ENCODE results near the gene CYB561D1. TPM values are rescaled to one million over a fixed set of nuclear protein-coding genes. Genes with fewer than 3 reads are reported as not detected.
"Not testable (repeated sequence)": the region's sequence is repeated elsewhere in the genome, so short reads cannot be mapped to it uniquely, and the experiment has no call there.

Gene CYB561D1
- total RNA-seq: 10 to 100 TPM; 24.3 to 25.1 TPM

DNA sequence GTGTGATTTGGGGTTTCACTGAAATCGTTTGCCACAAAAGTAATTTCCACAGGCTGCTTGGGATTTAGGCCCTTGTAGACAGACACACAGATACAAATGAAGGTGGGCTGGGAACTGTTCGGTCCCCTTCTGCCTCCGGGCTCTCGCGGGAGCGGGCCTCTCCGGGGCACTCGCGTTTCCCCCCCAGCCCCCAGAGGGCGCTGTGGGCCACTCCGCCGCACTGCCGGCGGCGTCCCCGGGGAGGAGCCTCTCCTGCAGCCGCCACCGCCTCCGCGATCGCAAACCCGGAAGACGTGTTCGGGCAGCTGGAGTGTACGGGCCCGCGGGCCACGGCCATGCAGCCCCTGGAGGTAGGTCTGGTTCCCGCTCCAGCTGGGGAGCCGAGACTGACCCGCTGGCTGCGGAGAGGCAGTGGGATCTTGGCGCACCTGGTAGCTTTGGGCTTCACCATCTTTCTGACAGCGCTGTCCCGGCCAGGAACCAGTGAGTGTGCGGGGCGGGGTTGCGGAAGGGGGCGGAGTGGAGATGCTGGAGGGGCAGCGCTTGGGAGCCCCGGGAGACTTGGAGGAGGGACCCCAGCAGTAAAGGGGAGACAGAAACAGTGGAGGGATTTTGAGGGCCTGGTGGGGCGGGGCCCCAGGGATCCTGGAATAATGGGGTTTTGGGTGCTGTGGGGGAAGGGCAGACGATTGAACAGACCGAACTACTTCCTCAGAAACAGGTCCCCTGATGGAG, at the start of gene CYB561D1:
Gene CYB561D1 (plus strand): TSS at position 290 of the 735 bp plus-strand sequence. CDS start 46 bp downstream, at position 336.
- H3K27ac Mint-ChIP-seq: peak within 1 kb of the TSS; percentile 86
- DNase-seq: peak; percentile 98
- ATAC-seq (ENCODE audit: low read depth): peak; percentile 84
- no peaks in the 10 kb centered on the region for H3K27me3 Mint-ChIP-seq
- peaks cover 19% of the 10 kb centered on the region for H3K36me3 Mint-ChIP-seq
- peaks cover 34% of the 10 kb centered on the region for H3K4me1 Mint-ChIP-seq
- POLR2A ChIA-PET: interaction anchor here (0.7 to 17.7 kb wide), 9 partner anchors 9 to 69 kb away, joined by 3 to 212 read pairs (median 3); partner anchors contain the start of genes ATXN7L2 and GNAI3
- H3K9me3 Mint-ChIP-seq: no peaks in the 10 kb centered on the region
- H3K4me3 Mint-ChIP-seq: peak within 1 kb of the TSS; percentile 99

DNA sequence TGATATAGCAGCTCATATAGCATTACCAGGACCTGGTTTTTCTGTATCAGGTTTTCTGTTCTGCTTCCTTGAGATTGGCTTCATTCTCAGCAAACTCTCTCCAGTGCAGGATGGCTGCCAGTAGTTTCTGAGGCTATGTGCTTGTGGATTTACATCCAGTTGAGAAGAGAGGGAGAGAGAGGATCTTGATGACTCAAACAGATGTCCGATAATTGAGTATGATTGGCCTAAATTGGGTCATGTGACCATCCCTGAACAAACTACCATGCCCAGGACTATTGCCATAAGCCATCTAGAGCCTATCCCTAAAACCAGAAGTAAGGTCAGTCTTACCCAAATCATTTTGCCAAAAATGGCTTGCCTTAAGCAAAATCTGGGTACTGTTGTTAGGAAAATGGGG, 49.5 kb upstream of the CYB561D1 start:
- H3K4me3 Mint-ChIP-seq: no peak overlapping the region
- no peaks in the 10 kb centered on the region for H3K9me3 Mint-ChIP-seq
- peaks cover 29% of the 10 kb centered on the region for H3K27me3 Mint-ChIP-seq
- H3K36me3 Mint-ChIP-seq: no peaks in the 10 kb centered on the region
- no peak for ATAC-seq (ENCODE audit: low read depth)
- POLR2A ChIA-PET: no interaction called here
- H3K4me1 Mint-ChIP-seq: peaks cover 3% of the 10 kb centered on the region
- H3K27ac Mint-ChIP-seq: no peak overlapping the region
- DNase-seq: no peak

- H3K4me3 Mint-ChIP-seq; H3K9me3 Mint-ChIP-seq; H3K36me3 Mint-ChIP-seq; H3K27ac Mint-ChIP-seq; ATAC-seq (ENCODE audit: low read depth); H3K4me1 Mint-ChIP-seq; DNase-seq: not testable (repeated sequence)
- H3K27me3 Mint-ChIP-seq: peaks cover 43% of the 10 kb centered on the region
- POLR2A ChIA-PET: interaction anchor here (0.6 kb wide), 1 partner anchor 402 kb away, joined by 3 read pairs; no protein-coding TSS in a partner anchor
Observed at GRCh38 chr1:109445949-109446695, 47.8 kb upstream of the CYB561D1 start.

DNA sequence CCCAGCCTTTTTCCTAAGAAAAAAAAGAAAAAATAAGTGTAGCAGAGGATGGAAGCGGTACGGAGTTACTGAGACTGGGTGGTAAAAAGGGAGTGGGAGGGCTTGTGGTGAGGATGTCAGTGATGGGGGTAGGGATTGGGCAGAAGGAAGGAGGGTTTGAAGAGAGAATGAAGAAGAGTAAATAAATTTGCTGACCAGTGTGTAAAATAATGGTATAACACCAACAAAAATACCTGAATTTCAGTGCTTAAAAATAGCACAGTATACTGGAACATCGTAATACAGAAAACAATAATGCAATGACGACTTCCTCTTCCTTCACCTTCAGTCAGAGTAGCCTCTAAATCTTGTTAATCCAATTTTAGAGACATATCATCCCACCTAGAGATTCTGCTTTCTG, 46.4 kb upstream of the CYB561D1 start:
- H3K4me1 Mint-ChIP-seq: peaks cover 3% of the 10 kb centered on the region
- POLR2A ChIA-PET: no interaction called here
- no peaks in the 10 kb centered on the region for H3K36me3 Mint-ChIP-seq
- H3K27ac Mint-ChIP-seq: no peak overlapping the region
- peaks cover 2% of the 10 kb centered on the region for H3K9me3 Mint-ChIP-seq
- no peak overlapping the region for H3K4me3 Mint-ChIP-seq
- no peak for ATAC-seq (ENCODE audit: low read depth)
- H3K27me3 Mint-ChIP-seq: peaks cover 50% of the 10 kb centered on the region
- DNase-seq: no peak

GRCh38 chr1:109454497-109455133, 39.3 kb upstream of the CYB561D1 start:
- H3K4me1 Mint-ChIP-seq: no peaks in the 10 kb centered on the region
- POLR2A ChIA-PET: no interaction called here
- peaks cover 2% of the 10 kb centered on the region for H3K36me3 Mint-ChIP-seq
- DNase-seq: no peak
- ATAC-seq (ENCODE audit: low read depth): no peak
- H3K27ac Mint-ChIP-seq: no peak overlapping the region
- H3K27me3 Mint-ChIP-seq: peaks cover 32% of the 10 kb centered on the region
- H3K9me3 Mint-ChIP-seq: peaks cover 17% of the 10 kb centered on the region
- H3K4me3 Mint-ChIP-seq: no peak overlapping the region

GRCh38 chr1:109457819-109458218, 36.1 kb upstream of the CYB561D1 start:
- no peaks in the 10 kb centered on the region for H3K4me1 Mint-ChIP-seq
- POLR2A ChIA-PET: no interaction called here
- DNase-seq (no peak), ATAC-seq (ENCODE audit: low read depth) (no peak)
- H3K4me3 Mint-ChIP-seq: no peak overlapping the region
- peaks cover 30% of the 10 kb centered on the region for H3K27me3 Mint-ChIP-seq
- H3K36me3 Mint-ChIP-seq: peaks cover 2% of the 10 kb centered on the region
- H3K9me3 Mint-ChIP-seq: peaks cover 16% of the 10 kb centered on the region
- H3K27ac Mint-ChIP-seq: no peak overlapping the region

GRCh38 chr1:109466125-109466451, 27.8 kb upstream of the CYB561D1 start:
- Mint-ChIP-seq H3K27ac (no peak overlapping the region), H3K27me3 (peaks cover 92% of the 10 kb centered on the region), H3K4me1 (peaks cover 4% of the 10 kb centered on the region), H3K9me3 (no peaks in the 10 kb centered on the region), H3K36me3 (no peaks in the 10 kb centered on the region), H3K4me3 (peak overlapping the region; percentile 51)
- DNase-seq: no peak
- ATAC-seq (ENCODE audit: low read depth): no peak
- POLR2A ChIA-PET: no interaction called here

DNA sequence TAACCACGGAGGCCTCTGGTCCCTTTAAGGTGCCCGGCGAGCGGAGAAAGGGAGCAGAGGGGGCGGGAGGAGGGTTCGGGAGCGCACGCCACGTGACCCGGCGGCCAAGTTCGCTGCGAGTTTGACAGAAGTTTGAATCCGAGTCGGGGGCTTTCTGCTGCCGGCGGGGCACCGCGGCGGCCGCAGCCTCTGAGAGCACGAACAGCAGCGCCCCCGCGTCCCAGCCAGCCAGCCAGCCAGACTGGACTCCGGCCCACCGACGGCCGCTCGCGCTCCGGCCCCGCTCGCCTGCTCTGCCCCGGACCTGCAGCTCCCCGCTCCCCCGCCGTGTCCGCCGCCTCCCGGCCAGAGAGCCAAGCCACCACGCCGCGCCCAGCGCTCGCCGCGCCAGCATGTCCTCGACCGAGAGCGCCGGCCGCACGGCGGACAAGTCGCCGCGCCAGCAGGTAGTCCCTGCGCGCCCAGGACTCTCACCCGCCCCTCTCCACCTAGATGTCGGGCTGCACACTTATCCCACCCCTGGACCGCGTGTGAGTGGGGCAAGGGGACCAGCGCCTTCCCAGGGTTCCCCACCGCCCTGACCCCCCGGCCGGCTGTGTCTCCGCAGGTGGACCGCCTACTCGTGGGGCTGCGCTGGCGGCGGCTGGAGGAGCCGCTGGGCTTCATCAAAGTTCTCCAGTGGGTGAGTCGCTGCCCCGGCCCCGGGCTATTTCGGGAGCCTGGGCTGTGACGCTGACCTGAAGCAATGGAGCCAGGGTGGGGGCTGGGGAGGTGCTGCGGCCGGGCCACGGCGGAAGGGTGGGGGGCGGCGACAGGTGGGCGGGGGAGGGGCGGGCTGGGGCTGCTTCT, 27.2 kb upstream of the CYB561D1 start, which contains the start of gene SYPL2:
Gene SYPL2 (plus strand): TSS at position 95 of the 849 bp plus-strand sequence. CDS start 298 bp downstream, at position 393.
- peak; percentile 39 for DNase-seq
- peaks cover 4% of the 10 kb centered on the region for H3K4me1 Mint-ChIP-seq

DNA sequence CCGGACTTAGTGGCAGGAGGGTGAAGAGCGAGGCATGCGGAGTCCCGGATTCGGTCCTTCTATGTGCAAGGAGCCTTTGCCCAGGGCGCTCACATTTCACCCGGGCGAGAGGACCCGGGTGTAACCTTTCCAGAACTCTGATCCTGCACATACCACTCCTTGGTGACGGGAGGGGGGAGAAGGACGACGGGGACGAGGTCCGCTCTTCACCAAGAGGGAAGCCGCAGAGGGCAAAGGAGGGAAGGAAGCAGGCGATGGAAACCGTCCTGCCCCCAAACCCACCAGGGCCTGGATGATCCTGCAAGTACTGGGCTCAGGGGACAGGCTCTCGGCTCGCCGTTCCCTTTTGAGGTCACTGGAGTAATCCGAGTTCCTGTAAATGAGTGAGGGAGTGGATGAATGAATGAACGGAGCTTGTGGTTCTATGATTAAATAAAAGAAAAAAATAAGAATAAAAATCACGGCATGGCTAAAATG, 26.6 kb upstream of the CYB561D1 start:
- DNase-seq (no peak), ATAC-seq (ENCODE audit: low read depth) (no peak)
- POLR2A ChIA-PET: no interaction called here
- no peak overlapping the region for H3K27ac Mint-ChIP-seq
- no peaks in the 10 kb centered on the region for H3K9me3 Mint-ChIP-seq
- H3K27me3 Mint-ChIP-seq: peaks cover 86% of the 10 kb centered on the region
- peaks cover 4% of the 10 kb centered on the region for H3K4me1 Mint-ChIP-seq
- H3K36me3 Mint-ChIP-seq: no peaks in the 10 kb centered on the region
- H3K4me3 Mint-ChIP-seq: no peak overlapping the region

More for the DNA sequence above, 27.2 kb upstream of the CYB561D1 start, which contains the start of gene SYPL2:
- Mint-ChIP-seq H3K4me3 (peak within 1 kb of the TSS; percentile 51), H3K36me3 (no peaks in the 10 kb centered on the region), H3K27ac (no peak within 1 kb of the TSS), H3K9me3 (no peaks in the 10 kb centered on the region), H3K27me3 (peaks cover 91% of the 10 kb centered on the region)
- POLR2A ChIA-PET: no interaction called here
- ATAC-seq (ENCODE audit: low read depth): peak; percentile 30

- POLR2A ChIA-PET: no interaction called here
- no peaks in the 10 kb centered on the region for H3K36me3 Mint-ChIP-seq
- DNase-seq (no peak), ATAC-seq (ENCODE audit: low read depth) (no peak)
- H3K4me1 Mint-ChIP-seq: peaks cover 4% of the 10 kb centered on the region
- no peak overlapping the region for H3K27ac Mint-ChIP-seq
- no peaks in the 10 kb centered on the region for H3K9me3 Mint-ChIP-seq
- H3K27me3 Mint-ChIP-seq: peaks cover 88% of the 10 kb centered on the region
- H3K4me3 Mint-ChIP-seq: no peak overlapping the region
Observed at GRCh38 chr1:109468061-109468460, 25.8 kb upstream of the CYB561D1 start.

- POLR2A ChIA-PET: interaction anchor here (0.9 kb wide), 1 partner anchor 25 kb away, joined by 3 read pairs; the partner anchor contains the start of gene CYB561D1
- DNase-seq (no peak), ATAC-seq (ENCODE audit: low read depth) (no peak)
- H3K27me3 Mint-ChIP-seq: peaks cover 83% of the 10 kb centered on the region
- no peaks in the 10 kb centered on the region for H3K36me3 Mint-ChIP-seq
- H3K27ac Mint-ChIP-seq: no peak overlapping the region
- H3K4me1 Mint-ChIP-seq: peaks cover 4% of the 10 kb centered on the region
- H3K9me3 Mint-ChIP-seq: no peaks in the 10 kb centered on the region
- no peak overlapping the region for H3K4me3 Mint-ChIP-seq
Observed at GRCh38 chr1:109468903-109469302, 25.0 kb upstream of the CYB561D1 start.

DNA sequence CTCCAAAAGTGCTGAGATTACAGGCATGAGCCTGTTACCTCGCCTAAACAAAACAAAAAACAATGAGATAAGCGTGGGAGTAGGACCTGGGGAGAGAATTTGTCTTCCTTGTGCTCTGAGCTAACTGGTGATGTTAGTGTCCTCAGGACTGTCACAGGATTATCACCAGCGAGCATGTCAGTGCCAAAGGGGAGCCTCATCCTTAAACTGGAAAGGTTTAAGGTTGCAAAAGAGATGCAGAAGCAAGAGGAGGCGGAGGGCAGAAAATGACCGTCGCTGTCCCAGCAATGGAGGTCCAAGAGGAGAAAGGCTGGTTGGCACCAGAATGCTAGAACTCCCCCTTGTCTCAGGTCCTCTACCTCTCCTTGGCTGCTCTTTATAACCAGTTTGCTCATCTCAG, 23.6 kb upstream of the CYB561D1 start:
- no peak for DNase-seq
- no peaks in the 10 kb centered on the region for H3K9me3 Mint-ChIP-seq
- H3K4me1 Mint-ChIP-seq: peaks cover 4% of the 10 kb centered on the region
- POLR2A ChIA-PET: interaction anchor here (0.7 kb wide), 1 partner anchor 44 kb away, joined by 5 read pairs; the partner anchor contains the start of gene PSMA5
- H3K4me3 Mint-ChIP-seq: no peak overlapping the region
- no peak overlapping the region for H3K27ac Mint-ChIP-seq
- H3K27me3 Mint-ChIP-seq: peaks cover 72% of the 10 kb centered on the region
- ATAC-seq (ENCODE audit: low read depth): no peak
- no peaks in the 10 kb centered on the region for H3K36me3 Mint-ChIP-seq

Data from activated naive CD8-positive, alpha-beta T cell treated with anti-CD3 and anti-CD28 coated beads, Interleukin-2, amount 10 ng/mL, durations not matched to agents 7 days and 5 days (primary cell).